Neutrophil (primary cell): Measurements from ENCODE around the gene BMPR1A.

ENCODE experiments used
- H3K27ac ChIP-seq: fragments of 200-600 bp; sonication (generic); 2 replicates; pipeline ENCODE4 v1.5.1; 2016; ENCODE audit warnings: mild to moderate bottlenecking, moderate library complexity
- H3K27me3 ChIP-seq: fragments of 200-600 bp; sonication (generic); 2 replicates; pipeline ENCODE4 v1.6.0; 2016; ENCODE audit warnings: mild to moderate bottlenecking
- H3K36me3 ChIP-seq: fragments of 200-600 bp; sonication (generic); 2 replicates; pipeline ENCODE4 v1.5.1; 2017
- H3K4me1 ChIP-seq, 2 experiments: fragments of 200-600 bp in 1 of 2; sonication (generic) in 1 of 2; 1 replicate in 1 of 2; 2 replicates in 1 of 2; pipeline versions ENCODE4 v1.5.1 to v1.6.1; 2013 to 2016; ENCODE audit warnings: low read depth in 1 of 2, low read length in 1 of 2, mild to moderate bottlenecking in 1 of 2, moderate library complexity in 1 of 2; ENCODE audit not compliant: control insufficient read depth in 1 of 2, insufficient read depth in 1 of 2
- H3K4me3 ChIP-seq, 2 experiments: fragments of 200-600 bp in 1 of 2; sonication (generic) in 1 of 2; 1 replicate in 1 of 2; 2 replicates in 1 of 2; pipeline ENCODE4 v1.5.1; 2013 to 2016; ENCODE audit warnings: low read depth in 1 of 2, low read length in 1 of 2, mild to moderate bottlenecking in 1 of 2, moderate library complexity in 1 of 2
- H3K9me3 ChIP-seq: fragments of 200-600 bp; sonication (generic); 2 replicates; pipeline ENCODE4 v1.5.1; 2016
- TF ChIP-seq, protein P1 (sequence below): fragments of 200-600 bp; sonication (generic); IDR thresholded peaks from 2 replicates; pipeline ENCODE4 v1.5.1; 2016; ENCODE audit warnings: antibody characterized with exemption

BMPR1A gene

DNA sequence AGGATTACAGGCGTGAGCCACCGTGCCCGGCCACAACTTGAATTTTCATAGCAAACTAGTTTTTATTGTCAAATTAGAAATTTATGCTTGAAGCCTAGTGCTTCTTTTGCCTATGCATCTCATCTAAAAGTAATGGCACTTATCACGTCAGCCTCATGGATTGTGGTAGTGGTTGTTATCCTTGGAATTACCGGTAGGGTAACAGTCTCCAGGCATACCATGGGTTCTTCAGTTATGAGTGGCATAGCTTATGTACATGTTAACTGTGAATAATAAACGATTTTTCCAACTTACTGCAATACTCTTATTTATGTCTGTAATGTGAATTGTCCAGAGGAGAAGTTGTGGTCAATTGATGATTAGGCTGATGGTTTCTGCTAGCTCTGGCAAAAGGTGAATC is 63.1 kb downstream of the BMPR1A start:
- no peak overlapping the region for H3K4me3 ChIP-seq
- TF ChIP-seq, protein P1, sequence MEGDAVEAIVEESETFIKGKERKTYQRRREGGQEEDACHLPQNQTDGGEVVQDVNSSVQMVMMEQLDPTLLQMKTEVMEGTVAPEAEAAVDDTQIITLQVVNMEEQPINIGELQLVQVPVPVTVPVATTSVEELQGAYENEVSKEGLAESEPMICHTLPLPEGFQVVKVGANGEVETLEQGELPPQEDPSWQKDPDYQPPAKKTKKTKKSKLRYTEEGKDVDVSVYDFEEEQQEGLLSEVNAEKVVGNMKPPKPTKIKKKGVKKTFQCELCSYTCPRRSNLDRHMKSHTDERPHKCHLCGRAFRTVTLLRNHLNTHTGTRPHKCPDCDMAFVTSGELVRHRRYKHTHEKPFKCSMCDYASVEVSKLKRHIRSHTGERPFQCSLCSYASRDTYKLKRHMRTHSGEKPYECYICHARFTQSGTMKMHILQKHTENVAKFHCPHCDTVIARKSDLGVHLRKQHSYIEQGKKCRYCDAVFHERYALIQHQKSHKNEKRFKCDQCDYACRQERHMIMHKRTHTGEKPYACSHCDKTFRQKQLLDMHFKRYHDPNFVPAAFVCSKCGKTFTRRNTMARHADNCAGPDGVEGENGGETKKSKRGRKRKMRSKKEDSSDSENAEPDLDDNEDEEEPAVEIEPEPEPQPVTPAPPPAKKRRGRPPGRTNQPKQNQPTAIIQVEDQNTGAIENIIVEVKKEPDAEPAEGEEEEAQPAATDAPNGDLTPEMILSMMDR: no peak
- no peak overlapping the region for H3K27ac ChIP-seq
- no peaks in the 10 kb centered on the region for H3K9me3 ChIP-seq
- no peaks in the 10 kb centered on the region for H3K4me1 ChIP-seq
- H3K27me3 ChIP-seq: peaks cover 33% of the 10 kb centered on the region
- no peaks in the 10 kb centered on the region for H3K36me3 ChIP-seq

DNA sequence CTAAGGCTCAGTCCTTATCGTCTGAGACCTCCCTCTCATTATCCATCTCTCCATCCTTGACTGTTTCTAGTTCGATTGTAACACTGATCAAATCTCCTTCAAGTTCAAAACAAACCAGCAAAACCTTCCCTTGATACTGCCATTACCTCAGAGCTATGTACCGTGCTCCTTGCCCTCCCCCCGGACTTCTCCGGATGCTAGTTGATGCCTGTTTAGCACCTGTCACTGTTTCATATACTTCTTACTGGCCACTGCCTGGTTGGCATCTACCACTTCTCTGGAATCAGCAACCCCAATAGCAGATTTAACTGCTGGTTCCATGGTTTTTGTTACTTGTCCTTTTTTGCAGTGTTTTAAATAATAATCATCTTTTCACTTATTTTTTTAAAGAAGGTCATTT is 64.1 kb downstream of the BMPR1A start:
- H3K4me3 ChIP-seq: no peak overlapping the region
- H3K27me3 ChIP-seq: peaks cover 33% of the 10 kb centered on the region
- TF ChIP-seq, protein P1: no peak
- H3K36me3 ChIP-seq: no peaks in the 10 kb centered on the region
- H3K4me1 ChIP-seq: no peaks in the 10 kb centered on the region
- H3K9me3 ChIP-seq: no peaks in the 10 kb centered on the region
- H3K27ac ChIP-seq: no peak overlapping the region

DNA sequence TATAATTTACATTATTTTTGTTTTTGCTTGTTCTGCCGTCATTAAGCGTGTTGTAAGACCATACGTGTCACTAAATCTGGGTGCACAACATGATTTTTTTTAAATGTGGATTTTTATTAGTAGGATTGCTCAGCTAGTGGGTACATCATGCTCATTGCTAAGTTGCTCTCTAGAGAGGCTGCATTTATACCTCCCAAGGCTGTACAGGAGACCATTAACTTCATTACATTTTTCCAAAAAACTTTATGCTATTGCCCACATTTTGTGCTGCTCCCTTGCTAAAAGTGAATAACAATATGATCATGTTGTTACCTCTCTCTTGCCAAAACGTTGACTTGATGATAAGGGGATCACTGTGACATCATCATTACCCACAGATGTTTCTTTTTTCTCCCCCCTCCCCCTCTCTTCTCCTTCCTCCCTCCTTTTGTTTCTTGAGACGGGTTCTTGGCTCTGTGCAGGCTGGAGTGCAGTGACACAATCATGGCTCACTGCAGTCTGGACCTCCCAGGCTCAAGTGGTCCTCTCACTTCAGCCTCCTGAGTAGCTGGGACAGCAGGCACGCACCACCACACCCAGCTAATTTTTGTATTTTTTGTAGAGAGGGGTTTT is 65.1 kb downstream of the BMPR1A start:
- H3K9me3 ChIP-seq: no peaks in the 10 kb centered on the region
- no peak overlapping the region for H3K4me3 ChIP-seq
- no peaks in the 10 kb centered on the region for H3K4me1 ChIP-seq
- TF ChIP-seq, protein P1: no peak
- H3K27ac ChIP-seq: no peak overlapping the region
- no peaks in the 10 kb centered on the region for H3K36me3 ChIP-seq
- peaks cover 33% of the 10 kb centered on the region for H3K27me3 ChIP-seq

DNA sequence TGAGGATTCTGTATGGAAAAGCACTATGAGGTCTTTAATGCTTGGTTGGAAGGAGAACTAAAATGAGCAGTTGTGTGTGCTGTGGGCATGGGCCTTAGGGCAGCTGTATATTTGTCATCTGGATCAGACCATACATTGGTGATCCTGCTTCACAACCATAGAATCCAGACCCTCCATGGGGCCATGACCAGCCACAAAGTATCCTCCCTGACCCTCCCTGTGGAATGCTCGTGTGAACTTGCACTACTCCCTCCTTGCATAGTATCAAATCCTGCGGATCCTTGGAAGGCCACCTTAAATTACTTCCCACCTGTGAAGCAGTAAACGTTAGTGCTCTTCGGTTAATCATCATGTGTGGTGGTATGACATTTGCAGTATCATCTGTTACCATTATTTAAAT is 67.1 kb downstream of the BMPR1A start:
- Histone ChIP-seq H3K27ac (no peak overlapping the region), H3K4me3 (no peak overlapping the region), H3K4me1 (no peaks in the 10 kb centered on the region), H3K9me3 (no peaks in the 10 kb centered on the region), H3K36me3 (no peaks in the 10 kb centered on the region), H3K27me3 (peaks cover 29% of the 10 kb centered on the region)
- TF ChIP-seq, protein P1: no peak

DNA sequence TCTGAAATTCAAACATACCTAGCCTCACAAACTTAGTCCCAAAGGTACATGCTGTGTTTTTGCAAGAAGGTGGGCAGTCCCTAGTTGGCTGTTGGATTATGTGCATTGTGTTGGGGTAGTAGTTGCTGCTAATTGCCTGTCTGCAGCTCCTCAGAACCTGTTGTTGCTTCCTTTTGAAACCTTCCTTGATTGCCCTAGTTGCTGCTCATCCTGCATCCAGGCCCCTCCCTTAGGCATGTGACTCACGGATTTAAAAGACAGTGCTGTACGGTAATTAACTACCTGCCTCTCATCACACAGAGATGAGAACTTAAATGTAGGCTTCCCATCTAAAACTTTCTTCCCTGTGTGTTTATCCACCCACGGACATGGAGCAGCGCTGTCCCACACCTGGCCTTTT is 67.7 kb downstream of the BMPR1A start:
- Histone ChIP-seq H3K4me3 (no peak overlapping the region), H3K36me3 (no peaks in the 10 kb centered on the region), H3K27me3 (peaks cover 33% of the 10 kb centered on the region), H3K4me1 (no peaks in the 10 kb centered on the region), H3K27ac (no peak overlapping the region), H3K9me3 (no peaks in the 10 kb centered on the region)
- TF ChIP-seq, protein P1: no peak

DNA sequence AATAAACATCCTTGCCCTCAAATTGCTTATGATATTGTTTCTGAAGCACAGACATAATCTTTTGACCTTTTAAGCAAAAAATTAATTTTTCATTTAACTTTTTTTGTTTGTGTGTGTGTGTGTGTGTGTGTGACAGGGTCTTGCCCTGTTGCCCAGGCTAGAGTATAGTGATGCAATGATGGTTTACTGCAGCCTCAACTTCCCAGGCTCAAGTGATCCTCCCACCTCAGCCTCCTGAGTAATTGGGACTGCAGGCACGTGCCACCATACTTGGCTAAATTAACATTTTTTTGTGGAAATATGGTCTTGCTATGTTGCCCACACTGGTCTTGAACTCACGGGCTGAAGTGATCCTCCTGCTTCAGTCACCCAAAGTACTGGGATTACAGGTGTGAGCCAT is 68.9 kb downstream of the BMPR1A start:
- TF ChIP-seq, protein P1: no peak
- Histone ChIP-seq H3K27ac (no peak overlapping the region), H3K4me1 (no peaks in the 10 kb centered on the region), H3K36me3 (no peaks in the 10 kb centered on the region), H3K9me3 (no peaks in the 10 kb centered on the region), H3K4me3 (no peak overlapping the region), H3K27me3 (peaks cover 26% of the 10 kb centered on the region)
